Fibroblast of lung (primary cell): ENCODE measurements around the gene SLC39A9. TPM values are rescaled to one million over a fixed set of nuclear protein-coding genes. Genes with fewer than 3 reads are reported as not detected.

Source experiments
- DNase-seq, 2 donors: peaks; one replicate each; pipeline versions ENCODE4 v3.0.0 to v3.0.0-alpha.2; 2010; ENCODE audit warnings: low read depth in 2 of 2
- H2AFZ ChIP-seq: 2 replicates; pipeline ENCODE4 v1.5.1; 2012; ENCODE audit warnings: low read length, control low read depth, inconsistent platforms
- H3K27ac ChIP-seq: 2 replicates; pipeline ENCODE4 v1.5.1; 2011; ENCODE audit warnings: low read length, control low read depth; ENCODE audit not compliant: insufficient read depth
- H3K27me3 ChIP-seq: 2 replicates; pipeline ENCODE4 v1.5.1; 2011; ENCODE audit warnings: mild to moderate bottlenecking, low read length; ENCODE audit not compliant: control insufficient read depth, insufficient read depth
- H3K36me3 ChIP-seq: 2 replicates; pipeline ENCODE4 v1.5.1; 2011; ENCODE audit warnings: low read length; ENCODE audit not compliant: control insufficient read depth, insufficient read depth
- H3K4me1 ChIP-seq: 2 replicates; pipeline ENCODE4 v1.5.1; 2011; ENCODE audit warnings: low read length; ENCODE audit not compliant: control insufficient read depth, insufficient read depth; ENCODE audit errors: extremely low read depth
- H3K4me2 ChIP-seq: 2 replicates; pipeline ENCODE4 v1.5.1; 2011; ENCODE audit warnings: low read length, control low read depth; ENCODE audit not compliant: insufficient read depth; ENCODE audit errors: extremely low read depth
- H3K4me3 ChIP-seq, 4 experiments: fragments of 200-600 bp in 1 of 4; sonication (generic) in 1 of 4; replicated peaks in 1 of 4; 2 replicates each; pipeline ENCODE4 v1.5.1; 2011 to 2016; ENCODE audit warnings: low read length in 4 of 4, low read depth in 3 of 4, mild to moderate bottlenecking in 3 of 4, control low read depth in 2 of 4, inconsistent platforms in 1 of 4, mixed read lengths in 1 of 4; ENCODE audit not compliant: insufficient read depth in 1 of 4; ENCODE audit errors: control extremely low read depth in 1 of 4
- H3K79me2 ChIP-seq: 2 replicates; pipeline ENCODE4 v1.5.1; 2012; ENCODE audit warnings: mild to moderate bottlenecking, low read length, inconsistent platforms; ENCODE audit not compliant: control insufficient read depth, insufficient read depth
- H3K9ac ChIP-seq: 2 replicates; pipeline ENCODE4 v1.5.1; 2011; ENCODE audit warnings: mild to moderate bottlenecking, low read length, control low read depth; ENCODE audit not compliant: insufficient read depth
- H3K9me3 ChIP-seq: 2 replicates; pipeline ENCODE4 v1.5.1; 2012; ENCODE audit warnings: low read depth, low read length; ENCODE audit not compliant: control insufficient read depth, insufficient read depth
- H4K20me1 ChIP-seq: 2 replicates; pipeline ENCODE4 v1.5.1; 2011; ENCODE audit warnings: low read length; ENCODE audit not compliant: control insufficient read depth, insufficient read depth; ENCODE audit errors: extremely low read depth
- EZH2 ChIP-seq: IDR thresholded peaks from 2 replicates; pipeline ENCODE4 v1.5.1; 2012; ENCODE audit warnings: low read length, control low read depth, mild to moderate bottlenecking; ENCODE audit errors: missing control alignments
- polyA plus RNA-seq, 2 donors: library from polyadenylated mRNA; depleted of rRNA in 1 of 2; stranded (reverse) in 1 of 2; unstranded in 1 of 2; fragments of >200 nt; gene quantifications; 2 replicates each; pipeline ENCODE4 v1.2.1, GENCODE V29; 2011 to 2012; ENCODE audit warnings: missing spikeins in 1 of 2
- total RNA-seq: library from RNA; depleted of rRNA; stranded (reverse); fragments of >200 nt; gene quantifications from 2 replicates; pipeline ENCODE4 v1.2.1, GENCODE V29; 2014
- TF ChIP-seq, protein P1 (sequence below), 2 donors: IDR thresholded peaks in 1 of 2; conservative IDR thresholded peaks in 1 of 2; 1 replicate in 1 of 2; 2 replicates in 1 of 2; pipeline ENCODE4 v1.5.1; 2011 to 2012; ENCODE audit warnings: low read length in 2 of 2, control low read depth in 1 of 2, inconsistent platforms in 1 of 2, low read depth in 1 of 2, mild to moderate bottlenecking in 1 of 2

Gene SLC39A9
- total and polyA plus RNA-seq, 2 donors (not counting 1 experiment from before 2014, with no cell fraction given), result 81.9 to 104 TPM

DNA sequence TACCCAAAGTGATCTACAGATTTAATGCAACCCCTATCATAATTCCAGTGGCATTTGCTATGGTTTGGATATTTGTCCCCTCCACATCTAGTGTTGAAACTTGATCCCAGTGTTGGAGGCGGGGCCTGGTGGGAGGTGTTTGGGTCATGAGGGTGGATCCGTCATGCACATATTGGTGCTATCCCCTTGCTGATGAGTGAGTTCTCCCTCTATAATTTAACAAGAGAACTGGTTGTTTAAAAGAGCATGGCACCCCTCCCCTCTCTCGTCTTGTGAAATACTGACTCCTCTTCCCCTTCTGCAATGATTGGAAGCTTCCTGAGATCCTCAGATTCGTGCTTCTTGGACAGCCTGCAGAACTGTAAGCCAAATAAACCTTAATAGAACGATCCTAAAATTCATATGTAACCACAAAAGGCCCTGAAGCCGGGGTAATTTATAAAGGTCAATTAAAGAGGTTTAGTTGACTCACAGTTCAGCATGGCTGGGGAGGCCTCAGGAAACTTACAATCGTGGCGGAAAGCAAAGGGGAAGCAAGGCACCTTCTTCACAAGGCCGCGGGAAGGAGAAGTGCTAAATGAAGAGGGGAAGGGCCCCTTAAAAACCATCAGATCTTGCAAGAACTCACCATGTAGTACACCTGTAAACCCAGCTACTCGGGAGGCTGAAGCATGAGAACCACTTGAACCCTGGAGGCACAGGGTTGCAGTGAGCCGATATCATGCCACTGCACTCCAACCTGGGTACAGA is 41.2 kb downstream of the SLC39A9 start:
- TF ChIP-seq, protein P1, sequence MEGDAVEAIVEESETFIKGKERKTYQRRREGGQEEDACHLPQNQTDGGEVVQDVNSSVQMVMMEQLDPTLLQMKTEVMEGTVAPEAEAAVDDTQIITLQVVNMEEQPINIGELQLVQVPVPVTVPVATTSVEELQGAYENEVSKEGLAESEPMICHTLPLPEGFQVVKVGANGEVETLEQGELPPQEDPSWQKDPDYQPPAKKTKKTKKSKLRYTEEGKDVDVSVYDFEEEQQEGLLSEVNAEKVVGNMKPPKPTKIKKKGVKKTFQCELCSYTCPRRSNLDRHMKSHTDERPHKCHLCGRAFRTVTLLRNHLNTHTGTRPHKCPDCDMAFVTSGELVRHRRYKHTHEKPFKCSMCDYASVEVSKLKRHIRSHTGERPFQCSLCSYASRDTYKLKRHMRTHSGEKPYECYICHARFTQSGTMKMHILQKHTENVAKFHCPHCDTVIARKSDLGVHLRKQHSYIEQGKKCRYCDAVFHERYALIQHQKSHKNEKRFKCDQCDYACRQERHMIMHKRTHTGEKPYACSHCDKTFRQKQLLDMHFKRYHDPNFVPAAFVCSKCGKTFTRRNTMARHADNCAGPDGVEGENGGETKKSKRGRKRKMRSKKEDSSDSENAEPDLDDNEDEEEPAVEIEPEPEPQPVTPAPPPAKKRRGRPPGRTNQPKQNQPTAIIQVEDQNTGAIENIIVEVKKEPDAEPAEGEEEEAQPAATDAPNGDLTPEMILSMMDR (conservative IDR thresholded peaks at IDR 0.05 in 1 of 2, IDR thresholded peaks at IDR 0.05 in 1 of 2; ENCODE audit: low read depth in 1 of 2, low read length in 2 of 2), result no peak
- TF ChIP-seq EZH2, result no peak
- no peak overlapping the region for H3K4me2 ChIP-seq
- no peak overlapping the region for H3K4me3 ChIP-seq
- H2AFZ ChIP-seq, result no peak overlapping the region
- no peak overlapping the region for H3K27ac ChIP-seq
- H3K4me1 ChIP-seq, result no peaks in the 10 kb centered on the region
- DNase-seq, result no peak
- H3K36me3 ChIP-seq, result peaks cover 2% of the 10 kb centered on the region
- H3K27me3 ChIP-seq, result no peaks in the 10 kb centered on the region
- no peaks in the 10 kb centered on the region for H4K20me1 ChIP-seq
- peaks cover 3% of the 10 kb centered on the region for H3K79me2 ChIP-seq
- no peaks in the 10 kb centered on the region for H3K9me3 ChIP-seq
- no peak overlapping the region for H3K9ac ChIP-seq

DNA sequence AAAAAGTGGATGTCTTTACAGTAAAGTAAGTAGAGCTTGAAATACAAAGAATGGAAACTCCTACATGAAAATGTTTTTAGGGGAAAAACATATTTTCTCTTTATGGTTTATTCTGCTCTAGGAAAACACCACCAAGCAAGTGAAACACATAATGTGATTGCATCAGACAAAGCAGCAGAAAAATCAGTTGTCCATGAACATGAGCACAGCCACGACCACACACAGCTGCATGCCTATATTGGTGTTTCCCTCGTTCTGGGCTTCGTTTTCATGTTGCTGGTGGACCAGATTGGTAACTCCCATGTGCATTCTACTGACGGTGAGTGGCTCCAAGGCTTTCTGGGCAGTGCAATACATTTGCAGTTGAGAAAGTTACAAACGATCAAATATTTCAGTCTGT is 43.5 kb downstream of the SLC39A9 start:
- peak in 1 of 2 donors; percentile 11 for DNase-seq
- no peaks in the 10 kb centered on the region for H3K27me3 ChIP-seq
- H2AFZ ChIP-seq, result no peak overlapping the region
- H3K4me2 ChIP-seq, result no peak overlapping the region
- no peak overlapping the region for H3K4me3 ChIP-seq
- TF ChIP-seq, protein P1 (conservative IDR thresholded peaks at IDR 0.05 in 1 of 2, IDR thresholded peaks at IDR 0.05 in 1 of 2; ENCODE audit: low read depth in 1 of 2, low read length in 2 of 2), result no peak
- TF ChIP-seq EZH2, result no peak
- no peaks in the 10 kb centered on the region for H4K20me1 ChIP-seq
- no peaks in the 10 kb centered on the region for H3K4me1 ChIP-seq
- H3K36me3 ChIP-seq, result peaks cover 2% of the 10 kb centered on the region
- H3K9ac ChIP-seq, result no peak overlapping the region
- H3K27ac ChIP-seq, result no peak overlapping the region
- no peaks in the 10 kb centered on the region for H3K9me3 ChIP-seq
- H3K79me2 ChIP-seq, result no peaks in the 10 kb centered on the region

DNA sequence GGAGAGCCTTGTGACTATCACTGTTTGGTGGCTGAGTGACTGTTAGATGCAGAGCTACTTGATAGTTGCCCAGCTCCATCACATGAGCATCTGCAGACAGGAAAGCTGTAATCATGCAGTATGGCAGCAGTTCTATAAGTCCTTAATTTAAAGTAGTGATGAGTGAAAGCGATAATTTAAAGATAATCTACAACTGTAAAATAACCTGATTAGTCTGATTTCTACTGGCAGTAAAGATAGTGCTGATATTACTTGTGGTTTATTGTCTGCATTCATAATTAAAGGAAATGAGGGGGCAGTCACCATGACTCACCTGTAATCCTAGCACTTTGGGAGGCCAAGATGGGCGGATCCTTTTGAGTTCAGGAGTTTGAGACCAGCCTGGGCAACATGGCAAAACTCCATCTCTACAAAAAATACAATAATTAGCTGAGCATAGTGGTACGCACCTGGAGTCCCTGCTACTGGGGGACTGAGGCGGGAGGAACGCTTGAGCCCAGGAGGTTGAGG is 44.9 kb downstream of the SLC39A9 start:
- TF ChIP-seq, protein P1 (conservative IDR thresholded peaks at IDR 0.05 in 1 of 2, IDR thresholded peaks at IDR 0.05 in 1 of 2; ENCODE audit: low read depth in 1 of 2, low read length in 2 of 2), result no peak
- no peak for TF ChIP-seq EZH2
- H3K4me2 ChIP-seq, result no peak overlapping the region
- H3K9me3 ChIP-seq, result no peaks in the 10 kb centered on the region
- H3K79me2 ChIP-seq, result no peaks in the 10 kb centered on the region
- no peak overlapping the region for H3K9ac ChIP-seq
- H3K27ac ChIP-seq, result no peak overlapping the region
- H3K4me1 ChIP-seq, result no peaks in the 10 kb centered on the region
- H4K20me1 ChIP-seq, result no peaks in the 10 kb centered on the region
- no peak overlapping the region for H2AFZ ChIP-seq
- H3K36me3 ChIP-seq, result peaks cover 2% of the 10 kb centered on the region
- no peak for DNase-seq
- no peaks in the 10 kb centered on the region for H3K27me3 ChIP-seq
- no peak overlapping the region for H3K4me3 ChIP-seq
